Fibroblast of villous mesenchyme (primary cell): ENCODE measurements around the gene CSNK1E. TPM values are rescaled to one million over a fixed set of nuclear protein-coding genes. Genes with fewer than 3 reads are reported as not detected.

ENCODE experiments used
- DNase-seq: peaks from one replicate; pipeline ENCODE4 v3.0.0-alpha.2; 2010; ENCODE audit warnings: low read depth
- H3K4me3 ChIP-seq: 2 replicates; pipeline ENCODE4 v1.5.1; 2011; ENCODE audit warnings: low read depth, mild to moderate bottlenecking, low read length
- total RNA-seq: library from RNA; depleted of rRNA; stranded (reverse); fragments of >200 nt; gene quantifications from 2 replicates; pipeline ENCODE4 v1.2.3, GENCODE V29; 2012
- TF ChIP-seq, protein P1 (sequence below): IDR thresholded peaks from 2 replicates; pipeline ENCODE4 v1.5.1; 2012; ENCODE audit warnings: low read depth, mild to moderate bottlenecking, low read length; ENCODE audit not compliant: insufficient read depth

Gene CSNK1E
- total RNA-seq, 1 donor = 145 TPM

DNA sequence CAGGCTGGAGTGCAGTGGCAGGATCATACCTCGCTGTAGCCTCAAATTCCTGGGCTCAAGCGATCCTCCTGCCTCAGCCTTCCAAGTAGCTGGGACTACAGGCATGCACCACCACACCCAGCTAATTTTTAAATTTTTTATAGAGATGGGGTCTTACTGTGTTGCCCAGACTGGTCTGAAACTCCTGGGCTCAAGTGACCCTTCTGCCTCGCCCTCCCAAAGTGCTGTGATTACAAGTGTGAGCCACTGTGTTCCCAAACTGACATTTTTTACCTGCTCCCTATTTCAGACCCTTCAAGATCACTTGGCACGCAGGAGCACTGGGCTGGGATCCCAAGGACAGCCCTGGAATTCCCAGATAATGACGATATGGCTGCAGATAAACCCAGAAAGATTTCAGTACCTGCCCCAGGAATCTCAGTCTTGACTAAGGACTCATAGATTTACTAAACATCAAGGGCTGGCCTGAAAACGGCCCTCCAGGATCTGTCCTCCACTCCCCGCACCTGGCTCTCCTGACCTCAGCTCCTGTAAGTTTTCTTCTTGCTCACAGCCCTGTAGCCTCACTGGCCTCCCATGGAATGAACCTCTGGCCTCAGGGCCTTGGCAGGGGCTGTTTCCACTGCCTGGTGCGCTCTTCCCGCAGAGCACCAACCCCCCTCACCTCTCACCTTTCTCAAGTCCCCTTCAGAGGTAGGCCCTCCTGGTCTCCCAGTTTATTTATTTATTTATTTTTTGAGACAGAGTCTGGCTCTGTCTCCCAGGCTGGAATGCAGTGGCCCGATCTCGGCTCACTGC is 3.6 kb upstream of the CSNK1E start:
- TF ChIP-seq, protein P1, sequence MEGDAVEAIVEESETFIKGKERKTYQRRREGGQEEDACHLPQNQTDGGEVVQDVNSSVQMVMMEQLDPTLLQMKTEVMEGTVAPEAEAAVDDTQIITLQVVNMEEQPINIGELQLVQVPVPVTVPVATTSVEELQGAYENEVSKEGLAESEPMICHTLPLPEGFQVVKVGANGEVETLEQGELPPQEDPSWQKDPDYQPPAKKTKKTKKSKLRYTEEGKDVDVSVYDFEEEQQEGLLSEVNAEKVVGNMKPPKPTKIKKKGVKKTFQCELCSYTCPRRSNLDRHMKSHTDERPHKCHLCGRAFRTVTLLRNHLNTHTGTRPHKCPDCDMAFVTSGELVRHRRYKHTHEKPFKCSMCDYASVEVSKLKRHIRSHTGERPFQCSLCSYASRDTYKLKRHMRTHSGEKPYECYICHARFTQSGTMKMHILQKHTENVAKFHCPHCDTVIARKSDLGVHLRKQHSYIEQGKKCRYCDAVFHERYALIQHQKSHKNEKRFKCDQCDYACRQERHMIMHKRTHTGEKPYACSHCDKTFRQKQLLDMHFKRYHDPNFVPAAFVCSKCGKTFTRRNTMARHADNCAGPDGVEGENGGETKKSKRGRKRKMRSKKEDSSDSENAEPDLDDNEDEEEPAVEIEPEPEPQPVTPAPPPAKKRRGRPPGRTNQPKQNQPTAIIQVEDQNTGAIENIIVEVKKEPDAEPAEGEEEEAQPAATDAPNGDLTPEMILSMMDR = no peak
- no peak for DNase-seq

DNA sequence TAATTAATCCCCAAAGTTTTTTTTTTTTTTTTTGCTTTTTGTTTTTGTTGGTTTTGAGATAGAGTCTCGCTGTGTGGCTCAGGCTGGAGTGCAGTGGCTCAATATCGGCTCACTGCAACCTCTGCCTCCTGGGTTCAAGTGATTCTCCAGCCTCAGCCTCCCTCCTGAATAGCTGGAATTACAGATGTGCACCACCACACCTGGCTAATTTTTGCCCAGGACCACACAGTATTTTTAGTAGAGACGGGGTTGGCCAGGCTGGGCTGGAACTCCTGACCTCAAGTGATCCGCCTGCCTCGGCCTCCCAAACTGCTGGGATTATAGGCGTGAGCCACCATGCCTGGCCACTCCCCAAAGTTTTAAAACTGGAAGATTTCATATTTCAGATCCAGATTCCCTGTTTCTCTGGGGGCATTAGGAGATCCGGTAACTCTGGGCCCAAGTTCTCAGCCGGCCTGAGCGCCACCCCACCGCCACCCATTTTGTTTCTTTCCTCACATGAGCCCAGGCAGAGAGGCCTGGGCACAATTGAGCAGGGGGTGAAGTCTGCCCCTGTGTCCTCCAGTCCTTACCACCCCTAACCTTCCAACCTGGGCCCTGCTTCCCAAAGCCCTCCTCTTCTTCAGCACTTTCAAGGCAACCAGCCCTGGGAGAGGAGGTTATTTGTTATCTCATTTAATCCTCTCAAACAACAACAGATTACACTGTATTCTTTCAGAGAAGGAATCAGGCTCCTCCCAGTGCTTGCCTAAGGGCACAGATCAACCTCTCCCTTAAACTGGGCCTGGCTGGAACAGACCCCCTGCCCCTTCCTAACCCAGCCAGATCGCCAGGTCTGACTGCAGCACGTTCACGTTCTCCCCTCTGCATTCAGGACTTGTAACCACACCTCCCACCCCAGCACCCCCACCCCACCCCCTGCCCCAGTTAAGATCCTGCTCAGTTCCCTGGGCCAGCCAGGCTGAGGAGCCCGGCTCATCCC is 1.9 kb upstream of the CSNK1E start:
- no peak overlapping the region for H3K4me3 ChIP-seq
- TF ChIP-seq, protein P1 = no peak
- DNase-seq = no peak

More for the DNA sequence above, 3.6 kb upstream of the CSNK1E start:
- H3K4me3 ChIP-seq = no peak overlapping the region

DNA sequence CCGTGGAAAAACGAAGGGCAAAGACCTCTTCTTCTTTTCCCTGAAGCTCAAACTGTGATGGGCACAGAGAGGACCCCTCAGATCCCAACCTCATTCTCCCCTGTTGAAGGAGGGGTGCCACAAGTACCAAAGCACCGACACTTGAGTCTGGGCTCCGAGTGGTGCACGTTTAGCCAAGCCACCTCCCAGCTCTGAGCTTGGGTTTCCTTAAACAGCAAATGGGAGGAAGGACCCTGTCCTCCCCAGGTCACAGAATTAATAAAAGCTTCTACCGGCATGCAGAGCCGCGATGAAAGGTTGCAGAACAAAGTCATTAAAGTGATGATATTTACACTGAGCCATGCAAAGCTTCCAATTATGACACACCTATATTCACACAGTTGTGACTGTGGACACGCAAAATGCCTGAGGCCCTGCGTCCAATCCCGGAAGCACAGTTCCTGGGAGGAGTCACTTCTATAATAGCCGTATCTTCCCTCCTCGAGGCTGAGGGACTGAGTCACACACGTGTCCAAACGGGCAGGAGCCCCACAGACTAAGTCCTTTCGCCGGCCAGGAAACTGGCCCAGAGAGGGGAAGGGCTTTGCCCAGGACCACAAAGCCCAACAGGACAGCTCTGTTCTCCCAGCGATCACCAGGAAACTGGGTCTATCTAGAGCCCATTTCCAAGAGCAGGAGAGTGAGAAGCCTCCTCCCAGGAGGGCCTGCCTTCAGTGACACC is 922 bp upstream of the CSNK1E start:
- DNase-seq = peak; percentile 95
- TF ChIP-seq, protein P1 = no peak
- H3K4me3 ChIP-seq = peak overlapping the region; percentile 44

DNA sequence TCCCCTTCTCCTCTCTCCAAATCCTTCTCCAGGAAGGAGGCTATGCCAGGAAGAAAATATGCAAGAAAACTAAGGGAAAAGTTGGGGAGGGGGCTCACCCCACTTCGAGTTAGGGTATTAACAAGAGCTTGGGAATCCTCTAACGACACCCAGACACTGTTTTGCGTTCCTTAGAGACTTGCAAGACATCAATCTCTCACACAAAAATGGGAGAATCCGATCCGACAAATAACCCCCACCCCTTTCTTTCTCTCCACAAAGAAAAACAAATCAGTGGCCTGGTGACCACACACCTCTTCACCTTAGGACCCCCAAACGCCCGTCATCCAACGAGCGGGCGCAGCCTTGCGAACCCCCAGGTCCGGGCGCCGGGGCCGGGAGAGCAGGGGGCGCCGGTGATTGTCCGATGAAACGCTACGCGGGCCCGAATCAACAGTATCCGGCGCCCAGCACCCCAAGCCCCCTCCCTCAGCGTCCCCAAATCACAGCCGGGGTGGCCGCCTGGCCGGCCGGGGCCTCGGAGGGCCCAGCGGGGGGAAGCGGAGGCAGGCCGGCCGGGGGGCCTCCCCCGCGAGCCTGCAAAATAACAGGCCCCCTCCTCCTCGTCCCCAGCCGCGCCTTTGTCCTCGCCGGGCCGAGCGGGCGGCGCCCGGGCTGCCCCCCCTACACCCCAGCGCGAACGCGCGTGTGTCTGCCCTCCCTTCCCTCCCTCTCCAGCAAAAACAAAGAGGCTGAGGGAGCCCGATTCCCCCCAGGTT is 690 bp downstream of the CSNK1E start:
- TF ChIP-seq, protein P1 = no peak
- peak overlapping the region; percentile 73 for H3K4me3 ChIP-seq
- peak; percentile 71 for DNase-seq

DNA sequence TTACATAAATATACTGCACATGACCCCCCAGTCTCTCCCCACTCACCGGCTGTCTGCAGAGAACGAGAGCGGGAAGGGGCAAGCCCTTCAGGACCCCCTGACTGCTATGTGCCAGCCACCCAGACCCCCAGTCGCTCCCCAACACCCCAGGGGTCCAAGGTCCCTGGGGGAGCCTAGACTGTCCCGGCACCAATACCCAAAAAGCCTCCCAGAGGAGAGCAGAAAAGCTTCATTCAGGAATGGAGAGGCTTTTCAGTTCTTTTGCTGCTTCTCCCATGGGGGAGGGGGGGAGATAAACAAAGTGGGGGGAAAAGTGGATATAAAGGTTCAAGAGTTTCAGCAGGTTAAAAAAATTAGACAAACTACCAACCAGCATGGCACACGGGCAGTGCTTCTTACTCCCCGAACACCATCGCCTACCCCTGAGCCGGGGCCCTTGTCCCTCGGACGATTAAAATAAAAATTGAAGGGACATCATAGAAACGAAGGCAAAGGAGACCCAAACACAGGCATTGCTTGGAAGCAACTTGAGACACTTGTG is 1.3 kb downstream of the CSNK1E start:
- H3K4me3 ChIP-seq = peak overlapping the region; percentile 73
- peak; percentile 44 for DNase-seq
- TF ChIP-seq, protein P1 = no peak
